NCI-H1436 treated with DMSO at 0.1 percent for 48 hours (cell line): ENCODE measurements around the gene SERPINB7.

ENCODE experiments used
- DNase-seq: peaks from one replicate; lab custom pipeline; 2025; lab: John Stamatoyannopoulos, UW

The SERPINB7 gene

DNA sequence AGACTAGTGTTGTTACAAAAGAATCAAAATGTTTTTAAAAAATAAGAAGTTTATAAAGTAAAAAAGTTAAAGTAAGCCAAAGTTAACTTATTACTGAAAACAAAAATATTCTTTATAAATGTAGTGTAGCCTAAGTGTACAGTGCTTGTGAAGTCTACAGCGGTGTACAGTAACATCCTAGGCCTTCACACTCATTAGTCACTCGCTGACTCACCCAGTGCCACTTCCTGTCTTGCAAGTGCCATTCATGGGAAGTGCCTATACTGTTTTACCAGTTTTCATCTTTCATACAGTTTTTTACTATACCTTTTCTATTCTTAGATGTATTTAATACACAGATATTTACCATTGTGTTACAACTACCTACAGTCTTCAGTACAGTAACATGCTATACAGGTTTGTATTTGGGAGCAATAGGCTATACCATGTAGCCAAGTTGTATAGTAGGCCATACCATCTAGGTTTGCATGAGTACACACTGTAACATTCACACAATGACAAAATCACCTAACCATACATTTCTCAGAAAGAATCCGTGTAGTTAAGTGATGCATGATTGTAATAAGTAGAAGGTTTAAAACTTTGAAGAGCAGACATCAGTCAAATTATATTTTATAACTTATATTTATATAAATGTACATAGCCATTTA lies 13.4 kb downstream of the SERPINB7 start:
- no peak for DNase-seq

- DNase-seq = no peak
These were observed 14.1 kb downstream of the SERPINB7 start for GRCh38 chr18:63789327-63789726.

DNA sequence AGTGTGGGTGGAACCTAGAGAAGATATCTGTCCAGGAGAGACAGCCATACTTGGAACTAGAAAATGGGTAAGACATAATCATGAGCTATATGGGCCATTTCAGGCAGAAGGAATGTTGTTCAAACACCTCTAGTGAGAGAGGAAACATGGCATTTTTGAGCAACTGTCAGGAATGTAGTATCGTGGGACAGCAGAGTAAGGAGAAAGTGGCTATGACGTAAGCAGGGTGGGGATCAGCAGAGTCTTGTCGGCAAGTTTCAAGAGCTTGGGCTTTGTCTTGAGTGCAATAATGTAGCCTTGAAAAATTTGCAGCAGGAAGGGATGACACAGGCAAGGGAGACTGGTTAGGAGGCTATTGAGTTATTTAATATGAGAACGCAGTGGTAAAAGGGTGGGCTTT lies 20.4 kb downstream of the SERPINB7 start:
- no peak for DNase-seq

DNA sequence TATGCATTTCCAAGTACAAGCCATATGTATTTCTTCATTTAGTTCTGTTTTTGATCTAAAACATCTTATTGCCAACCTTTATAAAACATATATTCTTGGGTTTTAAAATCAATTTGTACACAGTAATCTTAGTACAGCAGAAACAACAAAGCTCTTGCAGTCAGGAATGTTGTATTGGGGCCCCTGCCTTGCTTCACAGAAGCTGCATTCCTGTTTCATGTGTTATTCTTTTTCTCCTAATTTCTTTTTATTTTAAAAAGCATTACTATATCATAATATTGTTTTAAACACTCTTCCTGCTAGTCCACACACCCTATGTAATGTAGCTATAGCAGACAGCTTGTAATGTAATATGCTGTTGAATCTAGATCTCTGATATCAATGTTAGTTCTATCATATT lies 24.0 kb downstream of the SERPINB7 start:
- no peak for DNase-seq

DNA sequence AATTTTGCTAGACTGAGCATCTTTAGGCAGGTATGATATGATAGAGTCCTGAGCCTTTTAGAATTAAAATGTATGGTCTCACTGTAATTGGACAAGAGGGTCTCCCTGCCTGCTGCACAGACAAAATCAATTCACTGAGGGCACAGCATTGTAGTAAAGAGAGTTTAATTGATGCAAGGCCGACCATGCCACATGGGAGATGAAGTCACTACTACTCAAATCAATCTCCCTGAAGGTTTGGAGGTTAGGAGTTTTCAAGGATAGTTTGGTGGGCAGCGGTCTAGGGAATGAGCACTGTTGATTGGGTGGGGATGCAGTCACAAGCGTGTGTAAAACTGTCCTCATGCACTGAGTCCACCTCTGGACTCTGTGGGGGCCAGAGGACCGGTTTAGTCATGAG lies 26.1 kb downstream of the SERPINB7 start:
- DNase-seq = no peak

DNA sequence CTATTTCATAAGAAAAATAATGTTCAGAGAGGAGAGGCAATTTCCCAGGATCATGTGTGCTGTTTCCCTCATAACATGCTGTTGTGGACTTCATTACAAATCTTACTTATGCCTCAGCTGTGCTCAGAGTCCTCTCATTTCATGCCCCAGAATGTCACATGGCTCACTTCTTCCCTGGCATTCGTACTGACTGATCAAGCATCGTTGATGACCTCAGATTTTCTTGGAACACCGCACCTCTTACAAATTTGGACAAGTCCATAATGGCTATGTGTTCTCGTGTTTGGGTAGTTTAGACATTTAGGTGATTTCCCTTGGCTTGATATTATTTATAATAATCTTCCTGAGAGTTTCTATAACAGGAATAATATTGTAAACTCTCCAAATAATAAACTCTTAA lies 32.9 kb downstream of the SERPINB7 start:
- DNase-seq = no peak

DNA sequence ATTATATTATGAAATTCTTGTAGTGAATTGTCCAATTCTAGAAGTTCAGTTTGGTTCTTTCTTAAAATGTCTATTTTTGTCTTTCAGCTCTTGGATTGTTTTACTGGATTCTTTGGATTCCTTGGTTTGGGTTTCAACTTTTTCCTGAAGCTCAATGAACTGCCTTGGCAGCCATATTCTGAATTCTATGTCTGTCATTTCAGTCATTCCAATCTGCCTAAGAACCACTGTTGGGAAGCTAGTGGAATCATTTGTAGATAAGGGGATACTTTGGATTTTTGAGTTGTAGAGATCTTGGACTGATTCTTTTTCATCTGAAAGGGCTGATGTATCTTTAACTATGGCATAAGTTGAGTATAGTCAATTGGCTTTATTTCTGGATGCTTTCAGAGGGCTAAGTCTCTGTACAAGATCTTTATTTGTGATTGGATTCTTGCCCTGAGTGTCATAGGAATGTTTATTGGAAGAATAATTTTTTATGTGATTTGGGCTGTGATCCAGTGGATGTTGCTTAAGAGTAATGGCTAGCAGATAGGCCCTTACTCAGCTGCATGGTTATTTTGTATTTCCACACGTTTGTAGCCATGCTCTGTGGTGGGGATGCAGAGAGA lies 42.3 kb downstream of the SERPINB7 start:
- no peak for DNase-seq

- DNase-seq = no peak
These were observed 43.0 kb downstream of the SERPINB7 start for GRCh38 chr18:63818212-63818611.

GRCh38 chr18:63819786-63820185 lies 44.6 kb downstream of the SERPINB7 start:
- DNase-seq = no peak

GRCh38 chr18:63820694-63821093 lies 45.5 kb downstream of the SERPINB7 start:
- no peak for DNase-seq

DNA sequence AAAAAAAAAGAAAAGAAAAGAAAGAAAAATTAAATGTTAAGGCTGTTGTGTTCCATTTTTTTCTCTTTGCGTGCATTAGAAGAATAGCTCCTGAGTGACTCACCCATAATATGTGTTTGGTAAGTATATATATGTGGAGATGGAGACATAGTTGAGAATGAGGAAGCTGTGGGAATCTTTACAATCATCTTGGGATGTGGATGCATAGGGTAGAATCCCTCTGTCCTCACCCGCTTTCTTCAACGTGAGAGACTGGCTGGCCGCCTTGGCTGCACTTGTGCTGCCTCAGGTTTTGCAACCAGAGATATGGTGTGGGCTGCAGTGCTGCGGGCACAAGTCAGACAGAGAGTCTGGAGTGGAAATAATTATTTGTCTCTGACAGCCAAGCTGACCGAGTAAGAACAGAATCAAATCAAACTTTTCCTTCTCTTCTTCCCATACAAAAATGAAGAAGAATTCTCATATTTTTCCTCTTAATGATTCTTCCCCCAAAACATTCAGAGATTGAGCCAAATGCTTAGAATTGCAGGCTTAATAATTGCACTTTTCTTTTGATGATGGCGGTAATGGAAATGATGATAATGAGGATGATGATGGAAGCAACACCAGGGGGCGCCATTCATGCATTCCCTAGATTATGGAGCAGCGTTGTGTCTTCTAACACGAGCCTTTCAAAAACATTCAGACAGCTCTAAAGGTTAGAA lies 48.5 kb downstream of the SERPINB7 start:
- no peak for DNase-seq

- no peak for DNase-seq
These were observed 49.0 kb downstream of the SERPINB7 start for GRCh38 chr18:63824220-63824525.

- no peak for DNase-seq
These were observed 52.9 kb downstream of the SERPINB7 start for GRCh38 chr18:63828120-63828519.

GRCh38 chr18:63828656-63829055 lies 53.4 kb downstream of the SERPINB7 start:
- DNase-seq = no peak

DNA sequence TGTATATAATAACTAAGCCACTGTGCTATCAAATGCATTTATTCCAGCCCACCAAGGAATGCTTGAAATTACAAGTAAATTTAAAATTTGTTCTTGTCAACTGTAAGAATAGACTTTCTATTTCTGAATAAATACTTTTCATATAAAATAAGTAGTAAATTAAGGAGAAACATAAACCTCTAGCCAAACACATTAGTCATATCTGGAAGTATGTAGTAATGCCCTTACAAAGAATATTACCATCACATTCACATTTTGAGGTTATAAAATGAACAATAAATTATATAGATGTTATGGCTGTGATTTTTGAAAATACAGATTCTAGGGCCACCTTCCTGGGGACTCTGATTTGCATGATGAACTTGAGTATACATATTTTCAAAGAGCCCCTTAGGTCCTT lies 54.7 kb downstream of the SERPINB7 start:
- no peak for DNase-seq

DNA sequence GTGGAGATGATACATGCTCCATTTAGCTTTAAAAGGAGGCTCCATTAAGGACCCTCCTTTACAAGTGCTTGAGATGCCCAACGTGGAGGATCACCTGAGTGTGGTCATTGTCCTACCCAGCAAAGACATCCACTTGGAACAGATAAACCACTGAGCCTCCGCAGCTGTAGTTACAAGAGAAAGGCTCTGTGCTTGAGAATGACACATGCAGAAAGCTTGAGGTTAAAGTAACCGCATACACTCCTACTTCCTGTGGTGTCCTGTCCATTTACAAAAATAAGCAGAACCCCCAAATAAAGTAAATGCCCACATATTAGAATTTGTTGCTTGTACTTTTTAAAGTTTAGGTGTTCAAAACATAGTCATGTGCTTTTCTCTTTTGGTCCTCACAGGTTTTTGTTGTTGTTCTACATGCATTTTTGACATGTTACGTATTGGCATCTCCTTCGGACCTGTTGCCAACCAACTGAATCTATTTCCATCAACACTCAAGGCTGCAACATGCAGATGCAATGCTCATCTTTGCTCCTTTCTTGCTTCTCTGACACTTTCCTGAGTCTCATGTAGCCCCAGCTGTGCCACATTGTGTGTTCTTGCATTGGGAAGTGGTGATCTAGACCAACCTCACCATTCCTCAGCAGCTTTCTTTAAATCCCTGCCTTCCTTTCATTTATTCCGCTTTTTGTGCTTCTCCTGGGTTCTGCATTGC lies 56.0 kb downstream of the SERPINB7 start:
- no peak for DNase-seq

GRCh38 chr18:63832470-63832869 lies 57.3 kb downstream of the SERPINB7 start:
- DNase-seq = no peak

DNA sequence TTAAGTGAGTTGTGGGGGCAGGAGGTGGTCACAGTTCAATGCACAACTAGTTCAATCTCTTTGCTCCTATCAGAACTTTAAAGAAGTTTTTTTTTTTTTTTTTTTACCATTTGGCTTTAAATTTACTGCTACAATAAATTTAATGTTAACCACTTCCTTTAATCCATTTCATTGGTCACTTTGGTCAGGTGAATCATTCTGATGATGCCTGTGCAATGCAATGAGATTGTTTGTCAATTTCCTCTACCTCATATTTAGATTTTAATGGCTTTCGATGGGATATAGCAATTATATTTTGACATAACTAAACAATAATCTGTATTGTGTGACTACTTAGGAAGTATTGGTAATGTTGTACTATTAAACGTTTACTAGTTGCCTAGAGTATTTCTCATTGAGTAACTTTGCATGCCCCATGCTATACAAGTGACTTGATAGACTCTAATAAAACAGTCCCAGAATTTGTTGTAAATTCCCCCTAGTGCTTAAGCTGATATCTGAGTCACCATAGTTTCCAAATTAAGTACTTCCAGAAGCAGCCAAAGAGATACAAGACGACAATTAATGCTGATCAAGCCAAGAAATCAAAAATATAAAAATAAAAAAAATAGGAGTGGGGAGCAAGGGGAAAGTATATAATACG lies 59.4 kb downstream of the SERPINB7 start:
- no peak for DNase-seq

DNA sequence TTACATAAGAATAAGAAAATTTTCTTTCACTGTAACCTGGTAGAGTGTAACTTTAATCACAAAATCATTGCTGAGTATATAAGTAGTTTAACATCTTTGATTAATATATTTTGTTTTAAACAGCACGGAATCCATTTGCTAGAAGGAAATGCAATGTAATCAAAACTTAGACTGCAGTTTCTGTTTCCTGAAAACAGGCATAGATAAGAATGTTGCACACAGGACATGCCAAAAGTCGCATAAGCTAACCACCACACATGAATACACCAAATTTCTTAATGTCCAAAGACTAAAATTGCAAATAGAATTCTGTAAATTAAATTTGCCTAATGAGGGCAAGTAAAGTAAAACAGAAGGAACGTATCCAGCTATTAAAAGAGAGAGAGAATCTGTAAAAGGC lies 61.2 kb downstream of the SERPINB7 start:
- no peak for DNase-seq

DNA sequence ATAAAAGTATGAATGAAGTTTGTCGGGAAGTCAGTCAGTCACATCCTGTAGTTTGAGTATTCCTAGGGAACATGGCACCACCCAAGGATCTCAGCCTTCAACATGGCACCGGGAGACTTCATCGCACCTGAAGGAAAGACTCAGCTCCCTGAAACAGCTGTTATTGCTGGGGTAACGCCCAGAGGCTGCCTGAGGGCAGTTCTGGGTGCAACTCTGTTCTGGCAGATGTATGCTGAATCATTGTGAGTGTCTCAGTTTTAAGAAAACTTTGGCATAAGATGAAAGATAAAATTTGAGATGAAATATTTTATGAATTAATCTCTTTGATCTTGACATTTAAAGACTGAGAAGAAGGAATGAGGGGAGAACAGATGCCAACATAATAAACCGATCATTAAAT lies 62.4 kb downstream of the SERPINB7 start:
- no peak for DNase-seq

GRCh38 chr18:63843008-63843407 lies 67.8 kb downstream of the SERPINB7 start:
- no peak for DNase-seq

DNA sequence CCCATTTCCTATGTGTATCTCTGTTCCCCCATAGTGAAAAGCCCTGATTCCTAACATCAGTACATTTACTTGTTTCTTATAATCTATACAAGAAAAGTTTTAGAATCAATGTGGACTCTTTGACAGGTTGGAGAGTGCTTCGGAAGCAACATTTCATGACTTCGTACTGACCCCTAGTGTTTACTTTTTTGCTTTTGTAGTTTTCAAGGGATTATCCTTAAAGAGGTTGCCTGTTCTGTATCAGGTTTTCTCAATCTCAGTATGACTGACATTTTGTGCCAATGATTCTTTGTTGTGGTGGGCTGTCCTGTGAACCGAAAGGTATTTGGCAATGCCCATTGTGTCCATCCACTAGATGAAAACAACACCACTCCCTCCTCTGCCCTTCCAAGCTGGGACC lies 69.0 kb downstream of the SERPINB7 start:
- DNase-seq = no peak

DNA sequence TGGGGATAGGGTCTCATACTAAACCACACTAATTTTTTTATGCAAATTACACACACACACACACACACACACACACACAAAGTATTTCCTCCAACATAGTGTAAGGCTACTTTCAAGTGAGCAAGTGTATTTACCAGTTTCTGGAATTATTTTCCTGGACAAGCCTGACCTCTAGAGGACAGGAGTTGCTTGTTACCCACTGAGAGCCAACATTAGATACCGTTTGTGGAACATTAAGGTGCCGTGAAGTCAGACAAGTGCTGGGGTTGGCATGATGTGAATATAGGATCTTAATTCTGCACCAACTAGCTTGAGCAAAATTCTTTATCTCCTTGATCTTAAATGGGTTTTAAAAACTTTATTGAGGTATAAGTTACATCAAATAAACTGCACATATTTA lies 72.9 kb downstream of the SERPINB7 start:
- no peak for DNase-seq
